Activated gamma-delta T cell (primary cell): ENCODE measurements around the gene MIAT.

Experiments
- DNase-seq: peaks from one replicate; lab custom pipeline; 2025; lab: John Stamatoyannopoulos, UW

The MIAT gene

DNA sequence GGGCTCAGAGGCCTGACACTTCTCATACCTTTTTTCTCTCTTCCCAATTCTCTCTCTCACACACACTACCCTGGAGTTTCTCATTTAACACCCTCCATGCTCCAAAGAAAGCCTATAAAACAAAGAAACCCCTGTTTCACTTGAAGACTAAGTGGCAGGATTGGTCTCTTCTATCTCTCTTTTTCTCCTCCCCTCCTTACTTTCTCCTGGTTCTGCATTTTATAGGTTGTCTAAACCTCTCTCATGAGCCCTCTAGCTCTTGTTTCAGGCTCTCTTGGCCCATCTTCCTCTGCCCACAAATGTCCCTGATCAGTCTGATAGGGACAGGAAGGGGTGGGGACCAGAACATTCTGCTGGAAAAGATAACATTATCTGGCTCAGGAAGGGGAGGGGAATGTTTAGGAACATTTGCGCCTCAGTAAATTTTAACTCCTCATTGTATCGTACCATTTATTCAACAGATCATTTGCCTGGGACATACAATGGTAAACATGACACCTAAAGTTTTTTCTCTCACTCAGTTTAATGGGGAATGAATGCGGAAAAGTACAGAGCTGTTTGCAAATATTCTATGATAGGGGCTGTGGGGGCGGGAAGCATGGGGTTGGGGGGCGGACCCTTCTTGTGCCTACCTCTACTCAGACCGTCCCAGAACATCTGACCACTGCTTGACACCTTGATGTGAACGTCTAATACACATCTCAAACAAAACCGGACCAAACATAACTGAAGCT is 24.8 kb upstream of the MIAT start:
- DNase-seq, result no peak

DNA sequence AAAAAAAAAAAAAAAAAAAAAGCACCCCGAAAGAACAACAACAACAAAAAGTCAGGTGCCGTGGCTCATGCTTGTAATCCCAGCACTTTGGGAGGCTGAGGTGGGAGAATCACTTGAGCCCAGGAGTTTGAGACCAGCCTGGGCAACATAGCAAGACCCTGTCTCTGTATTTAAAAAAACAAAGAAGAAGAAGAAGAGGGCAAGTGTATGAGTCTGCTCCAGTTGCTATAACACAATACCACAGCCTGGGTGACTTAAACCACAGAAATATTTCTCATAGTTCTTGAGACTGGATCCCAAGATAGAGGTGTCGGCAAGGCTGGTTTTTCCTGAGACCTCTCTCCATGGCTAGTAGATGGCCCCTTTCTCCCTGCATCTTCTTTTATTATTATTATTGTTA is 23.2 kb upstream of the MIAT start:
- DNase-seq, result no peak

DNA sequence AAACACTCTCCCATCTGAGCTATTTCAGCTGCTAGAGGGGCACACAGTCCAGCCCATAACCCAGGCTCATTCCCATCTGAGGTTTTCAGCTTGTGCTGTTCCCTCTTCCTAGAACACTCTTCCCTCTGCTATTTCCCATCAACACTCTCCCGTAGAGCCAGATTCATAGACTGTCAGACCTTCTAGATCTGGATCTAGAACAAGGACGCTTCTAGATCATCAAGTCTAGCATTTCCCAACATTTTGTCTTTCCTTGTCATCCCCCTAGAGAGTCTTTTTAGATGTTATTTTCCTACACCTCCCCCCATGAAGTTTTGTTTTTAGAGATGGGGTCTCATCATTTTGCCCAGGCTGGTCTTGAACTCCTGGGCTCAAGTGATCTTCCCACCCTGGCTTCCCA is 22.3 kb upstream of the MIAT start:
- DNase-seq, result no peak

DNA sequence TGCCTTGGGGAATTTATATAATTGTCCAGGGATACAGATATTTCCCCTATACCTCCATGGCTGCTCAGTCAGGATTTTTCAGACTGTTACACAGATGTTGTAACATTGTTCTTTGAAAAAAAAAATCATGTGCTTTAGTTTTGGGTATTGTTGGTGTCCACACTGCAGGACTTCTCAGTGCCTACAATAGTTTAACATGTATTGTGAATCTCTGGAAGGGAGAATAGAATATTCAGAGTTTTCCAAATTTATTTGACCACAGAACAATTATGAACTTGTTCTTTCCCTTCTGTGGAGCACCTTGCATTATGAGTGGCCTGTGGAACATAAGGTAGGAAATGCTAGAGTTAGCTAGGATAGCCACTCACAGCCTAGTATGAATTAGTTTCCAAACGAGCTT is 21.1 kb upstream of the MIAT start:
- no peak for DNase-seq

DNA sequence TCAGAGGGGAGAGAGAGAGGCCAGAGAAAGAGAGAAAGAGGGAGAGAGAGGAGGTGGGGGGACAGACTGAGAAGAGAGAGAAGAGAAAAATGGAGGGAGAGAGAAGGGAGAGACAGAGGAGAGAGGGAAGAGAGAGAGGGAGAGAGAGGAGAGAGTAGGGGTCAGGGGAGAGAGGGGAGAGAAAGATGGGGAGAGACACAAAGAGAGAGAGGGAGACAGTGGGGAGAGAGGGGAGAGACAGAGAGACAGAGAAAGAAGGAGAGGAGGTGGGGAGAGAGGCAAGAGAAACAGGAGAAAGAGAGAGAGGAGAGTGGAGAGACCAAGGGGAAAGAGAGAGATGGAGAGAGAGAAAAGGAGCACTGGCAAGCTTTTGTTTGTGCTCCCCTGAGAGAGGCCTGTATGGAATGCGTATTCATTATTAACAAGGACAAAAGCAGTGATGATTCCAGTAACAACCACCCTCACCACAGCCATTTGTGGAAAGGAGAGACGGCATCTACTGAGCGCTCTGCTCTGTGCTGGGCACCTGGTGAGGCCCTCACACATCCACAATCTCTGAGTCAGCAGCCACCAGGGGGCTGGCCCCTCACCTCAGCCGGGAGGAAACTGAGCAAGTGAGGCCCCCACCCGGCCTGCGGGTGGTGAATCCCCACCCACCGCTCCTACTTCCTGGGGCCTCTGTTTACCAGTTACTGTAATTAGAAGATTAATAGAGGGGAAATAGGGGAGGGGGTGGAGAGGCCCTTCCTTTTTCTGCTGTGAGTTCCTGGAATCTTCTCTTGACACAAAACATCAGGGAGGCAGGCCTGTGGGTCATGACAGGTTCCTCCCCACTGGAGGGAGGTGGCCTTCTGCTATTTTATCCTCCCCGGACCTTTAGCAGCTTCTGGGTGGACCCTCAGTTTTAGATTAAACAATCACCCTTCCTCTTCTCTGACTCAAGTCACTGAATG is 14.6 kb upstream of the MIAT start:
- peak; percentile 53 for DNase-seq

DNA sequence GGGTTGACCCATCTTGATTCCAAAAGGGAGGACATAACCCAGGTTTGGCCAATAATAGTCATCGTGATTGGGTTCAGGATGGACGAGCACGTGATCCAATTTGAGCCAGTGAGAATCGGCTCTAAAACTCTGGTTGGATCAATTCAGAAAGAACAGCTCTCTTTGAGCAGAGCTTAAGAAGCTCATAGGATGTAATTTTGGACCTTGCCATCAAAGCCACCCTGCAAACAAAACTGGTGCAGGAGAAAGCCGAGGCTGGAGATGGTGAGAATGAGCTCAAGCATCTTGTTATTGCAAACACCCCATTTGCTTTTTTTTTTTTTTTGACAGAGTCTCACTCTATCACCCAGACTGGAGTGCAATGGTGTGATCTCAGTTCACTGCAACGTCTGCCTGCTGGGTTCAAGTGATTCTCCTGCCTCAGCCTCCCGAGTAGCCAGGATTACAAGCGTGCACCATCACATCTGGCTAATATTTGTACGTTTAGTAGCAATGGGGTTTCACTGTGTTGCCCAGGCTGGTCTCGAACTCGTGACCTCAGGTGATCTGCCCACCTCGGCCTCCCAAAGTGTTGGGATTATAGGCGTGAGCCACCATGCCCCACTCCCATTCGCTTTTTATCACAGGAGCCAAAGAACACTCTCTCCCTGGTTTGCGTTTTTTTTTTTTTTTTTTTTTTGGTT is 13.8 kb upstream of the MIAT start:
- no peak for DNase-seq

DNA sequence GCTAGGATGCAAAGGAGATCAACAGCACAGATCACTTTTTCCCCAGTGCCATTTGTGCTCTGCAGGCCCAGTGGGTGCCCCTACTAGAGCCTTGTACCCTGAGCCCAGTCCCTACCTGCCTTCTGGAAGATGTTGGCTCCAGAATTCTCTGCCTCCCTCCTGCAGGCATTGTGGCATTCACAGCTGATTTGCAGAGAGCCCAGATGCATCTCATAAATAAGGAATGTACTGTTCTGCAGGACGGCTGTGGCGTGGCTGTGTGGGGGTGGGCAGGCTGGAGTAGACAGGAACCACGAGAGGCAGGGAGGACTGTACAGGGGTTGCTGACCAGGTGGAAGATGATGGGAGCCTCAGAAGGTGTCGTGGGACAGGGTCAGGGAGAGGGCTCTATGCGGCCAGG is 11.2 kb upstream of the MIAT start:
- no peak for DNase-seq

DNA sequence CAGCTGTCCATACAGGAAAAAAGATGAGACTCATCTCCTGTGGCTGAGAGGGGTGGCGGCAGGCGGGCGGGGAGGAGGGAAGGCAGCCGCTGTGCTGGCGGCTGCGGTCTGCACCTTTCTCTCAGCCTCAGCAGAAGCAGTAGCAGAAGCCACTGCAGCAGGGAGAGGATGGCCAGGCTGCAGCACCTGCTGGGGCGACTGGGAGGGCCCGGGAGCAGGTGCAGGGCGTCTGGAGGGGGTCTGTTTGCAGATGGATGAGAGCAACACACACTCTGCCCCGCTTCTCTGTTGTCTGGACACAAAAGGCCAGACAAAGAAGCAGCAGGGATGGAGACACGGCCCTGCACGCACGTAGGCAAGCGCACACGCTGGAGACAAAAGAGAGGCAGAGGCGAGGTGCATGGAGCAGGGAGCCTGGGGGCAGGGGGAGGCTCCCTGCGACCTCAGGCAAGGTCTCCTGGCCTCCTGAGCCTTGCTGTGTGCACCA is 9.3 kb upstream of the MIAT start:
- peak; percentile 31 for DNase-seq

DNA sequence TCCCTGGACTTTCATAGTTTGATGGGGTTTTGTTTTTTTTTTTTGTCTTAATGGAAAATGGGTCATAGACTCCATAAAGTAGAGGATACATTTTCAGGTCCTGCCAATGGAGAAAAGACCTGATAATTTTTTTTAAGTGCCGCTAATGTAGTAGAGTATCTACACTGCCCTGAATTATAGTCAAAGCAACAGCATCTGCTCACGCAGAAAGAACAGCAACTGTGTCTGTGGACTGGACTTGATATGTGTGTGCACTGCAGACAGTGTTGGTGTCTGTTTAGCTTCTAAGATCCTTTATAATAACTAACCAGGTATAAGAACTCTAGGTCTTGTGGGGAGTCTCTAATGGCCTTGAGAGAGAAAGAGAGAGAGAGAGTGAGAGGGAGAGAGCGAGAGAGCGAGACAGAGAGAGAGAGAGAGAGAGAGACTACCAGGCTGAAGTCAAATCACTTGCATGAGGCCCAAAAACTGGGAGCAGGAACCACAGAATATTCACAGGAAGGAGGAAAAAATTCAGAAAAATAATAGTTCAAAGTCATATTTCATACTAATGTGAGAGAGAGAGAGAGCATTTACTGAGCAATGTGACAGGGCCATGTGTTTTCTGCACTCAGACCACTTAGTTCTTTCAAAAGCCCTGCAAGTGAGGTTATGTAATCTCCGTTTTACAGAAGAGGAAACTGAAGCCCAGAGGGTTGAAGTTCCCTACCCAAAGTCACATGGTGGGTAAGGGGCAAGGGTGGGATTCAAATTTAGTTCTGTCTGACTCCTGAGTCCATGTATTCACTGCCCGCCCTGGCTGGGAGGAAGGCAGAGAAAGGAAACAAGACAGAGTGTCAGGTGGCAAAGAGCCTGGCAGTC is 8.6 kb upstream of the MIAT start:
- no peak for DNase-seq

DNA sequence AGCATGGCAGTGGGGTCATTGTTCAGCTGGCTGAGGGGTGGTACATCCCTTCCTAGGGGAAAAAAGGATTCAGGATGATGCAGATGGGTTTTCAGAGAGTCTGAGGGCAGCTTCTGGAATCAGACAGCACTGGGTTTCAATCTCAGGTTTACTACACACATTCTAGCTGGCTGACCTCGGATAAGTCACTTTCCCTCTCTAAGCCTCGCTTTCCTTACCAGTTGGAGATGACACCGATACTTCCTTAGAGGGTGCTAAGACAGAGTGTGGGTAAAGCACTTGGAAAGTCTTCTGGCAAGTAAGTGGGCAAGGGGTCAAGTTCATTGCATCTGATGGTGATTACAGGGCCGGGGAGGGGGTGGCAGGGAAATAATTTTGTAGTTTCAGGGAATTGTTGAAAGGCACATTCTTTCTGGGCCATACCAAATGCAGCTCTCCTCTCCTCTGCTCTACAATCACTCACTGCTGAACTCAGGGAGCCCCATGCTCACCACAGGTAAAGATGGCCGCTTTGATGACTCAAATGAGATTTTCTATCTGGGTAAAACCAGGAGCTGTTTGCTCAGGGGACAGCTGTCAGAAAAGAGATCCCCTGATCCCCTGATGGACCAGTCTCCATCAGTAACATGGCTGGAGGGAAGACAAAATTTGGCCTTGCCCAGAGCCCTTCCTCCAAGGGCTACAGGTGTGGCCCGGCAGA is 6.5 kb upstream of the MIAT start:
- no peak for DNase-seq

DNA sequence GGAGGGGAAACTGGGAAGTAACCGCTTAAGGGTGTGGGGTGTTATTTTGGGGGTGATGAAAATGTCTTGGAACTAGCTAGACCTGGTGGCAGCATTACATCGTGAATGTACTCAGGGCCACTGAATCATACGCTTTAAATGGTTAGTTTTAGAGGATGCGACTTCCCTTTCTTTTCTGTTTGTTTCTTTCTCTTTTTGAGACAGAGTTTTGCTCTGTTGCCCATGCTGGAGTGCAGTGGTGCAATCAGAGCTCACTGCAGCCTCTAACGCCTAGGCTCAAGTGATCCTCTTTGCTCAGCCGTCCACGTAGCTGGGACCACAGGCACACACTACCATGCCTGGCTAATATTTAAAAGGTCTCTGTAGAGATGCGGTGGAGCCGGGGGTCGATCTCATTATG is 5.6 kb upstream of the MIAT start:
- no peak for DNase-seq

DNA sequence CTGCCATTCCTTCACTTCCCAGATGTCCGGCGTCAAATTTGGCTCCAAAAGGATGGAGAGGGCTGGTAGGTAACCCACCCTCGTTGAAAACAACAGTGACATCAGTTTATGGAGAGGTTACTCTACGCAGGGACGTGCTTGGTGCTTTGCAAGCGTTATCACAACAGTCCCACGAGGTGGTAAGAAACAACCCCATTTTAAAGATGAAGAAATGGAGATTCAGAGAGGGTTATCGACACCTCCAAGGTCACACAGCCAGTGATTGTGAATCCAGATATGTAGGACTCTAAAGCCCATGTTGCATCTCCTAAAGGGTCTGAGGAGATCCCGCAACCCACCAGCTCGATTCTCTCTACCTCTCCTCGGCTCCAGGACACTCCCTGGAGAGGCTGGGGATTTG is 773 bp downstream of the MIAT start:
- no peak for DNase-seq

DNA sequence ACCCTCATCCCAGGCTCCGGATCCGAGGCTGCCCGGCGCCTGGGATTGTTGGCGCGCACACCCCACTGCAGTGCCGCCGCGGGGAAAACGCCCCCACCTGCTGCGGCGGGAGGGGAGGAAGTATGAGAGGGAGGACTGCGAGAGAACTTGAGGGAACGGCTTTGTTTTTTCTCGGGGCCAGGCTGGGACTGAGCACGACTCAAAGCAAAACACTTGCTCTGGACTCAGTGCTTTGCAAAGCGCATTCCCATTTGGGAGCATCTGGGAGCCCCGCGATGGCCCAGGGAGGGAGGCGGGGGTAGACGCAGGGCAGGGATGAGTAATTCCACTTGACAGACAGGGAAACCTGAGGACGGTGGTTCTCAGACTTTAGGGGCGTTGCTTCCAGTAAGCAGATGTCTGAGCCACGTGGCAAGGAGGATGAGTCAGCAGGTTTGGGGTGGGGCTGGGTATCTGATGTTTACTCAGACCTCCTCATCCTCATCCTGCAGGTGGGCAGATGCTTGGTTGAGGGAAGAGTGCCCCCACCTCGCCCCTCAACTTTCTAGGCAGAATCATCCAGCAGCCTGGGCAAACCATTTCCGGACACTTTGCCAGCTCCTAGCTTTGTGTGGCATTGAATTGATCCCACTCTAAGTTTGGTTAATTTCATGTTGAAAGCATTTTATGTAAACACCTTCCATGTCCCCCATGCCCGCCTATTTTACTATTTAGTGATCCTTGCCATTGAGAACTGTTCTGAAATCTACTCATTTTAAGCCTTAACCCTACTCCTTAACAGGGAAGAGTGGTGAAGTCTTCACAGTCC is 1.5 kb downstream of the MIAT start:
- DNase-seq, result peak; percentile 13

DNA sequence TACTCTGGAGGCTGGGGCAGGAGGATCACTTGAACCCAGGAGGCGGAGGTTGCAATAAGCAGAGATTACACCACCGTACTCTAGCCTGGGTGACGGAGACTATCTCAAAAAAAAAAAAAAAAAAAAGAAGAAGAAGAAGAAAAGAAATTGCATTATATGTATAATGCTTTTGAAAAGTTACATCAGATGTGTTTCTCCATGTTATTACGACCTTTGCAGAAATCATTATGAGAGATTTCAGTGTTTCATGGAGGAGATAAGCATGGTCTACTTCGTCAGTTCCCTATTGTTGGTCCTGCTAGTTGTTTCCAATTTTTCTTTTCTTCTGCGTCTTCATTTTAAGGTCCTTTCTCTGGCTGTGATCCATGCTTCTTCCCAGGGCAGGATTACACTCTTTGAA is 3.0 kb downstream of the MIAT start:
- no peak for DNase-seq

DNA sequence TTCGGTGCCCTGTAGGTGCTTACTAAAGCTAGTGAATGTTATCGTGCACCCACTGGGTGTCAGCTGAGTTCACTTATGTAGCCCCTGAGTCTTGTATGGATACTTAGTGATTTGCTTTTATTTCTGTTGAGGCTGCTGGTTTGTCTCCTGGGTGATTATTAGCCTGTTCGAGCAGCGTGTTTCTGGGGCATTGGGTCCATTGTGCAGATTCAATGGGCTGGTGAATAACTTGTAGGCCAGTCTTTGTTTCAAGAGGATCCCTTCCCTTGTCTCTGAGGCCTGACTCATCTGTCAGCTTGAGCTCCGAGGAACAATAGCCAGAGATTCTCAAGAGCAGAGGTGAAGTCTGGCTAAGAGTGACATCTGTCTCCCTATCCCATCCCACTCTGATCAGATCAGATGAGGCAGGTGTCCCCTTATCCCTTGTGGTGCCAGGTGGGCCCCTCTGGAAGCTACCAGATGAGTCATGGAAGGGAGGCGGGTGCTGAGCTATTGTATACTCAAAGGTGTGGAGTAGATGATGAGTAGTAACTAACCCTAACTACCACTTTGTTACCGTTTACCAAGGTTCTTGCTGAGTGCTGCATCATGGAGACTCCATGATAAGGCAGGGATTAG is 3.7 kb downstream of the MIAT start:
- no peak for DNase-seq

DNA sequence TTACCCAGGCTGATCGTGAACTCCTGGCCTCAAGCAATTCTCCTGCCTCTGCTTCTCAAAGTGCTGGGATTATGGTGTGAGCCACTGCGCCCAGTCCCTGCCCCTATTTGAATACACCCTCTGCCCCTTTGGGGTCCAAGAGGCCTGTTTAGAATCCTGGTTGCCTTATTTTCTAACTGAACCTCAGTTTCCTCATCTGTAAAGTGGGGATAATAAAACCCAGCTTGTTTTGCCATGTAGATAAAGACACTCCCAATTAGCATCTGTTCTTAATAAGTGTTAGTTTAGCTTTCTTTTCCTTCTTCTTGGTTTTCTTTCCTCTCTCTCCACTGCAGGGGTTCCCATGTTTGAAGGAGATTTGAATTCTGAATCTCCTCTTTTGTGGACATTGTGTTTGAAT is 4.8 kb downstream of the MIAT start:
- no peak for DNase-seq

DNA sequence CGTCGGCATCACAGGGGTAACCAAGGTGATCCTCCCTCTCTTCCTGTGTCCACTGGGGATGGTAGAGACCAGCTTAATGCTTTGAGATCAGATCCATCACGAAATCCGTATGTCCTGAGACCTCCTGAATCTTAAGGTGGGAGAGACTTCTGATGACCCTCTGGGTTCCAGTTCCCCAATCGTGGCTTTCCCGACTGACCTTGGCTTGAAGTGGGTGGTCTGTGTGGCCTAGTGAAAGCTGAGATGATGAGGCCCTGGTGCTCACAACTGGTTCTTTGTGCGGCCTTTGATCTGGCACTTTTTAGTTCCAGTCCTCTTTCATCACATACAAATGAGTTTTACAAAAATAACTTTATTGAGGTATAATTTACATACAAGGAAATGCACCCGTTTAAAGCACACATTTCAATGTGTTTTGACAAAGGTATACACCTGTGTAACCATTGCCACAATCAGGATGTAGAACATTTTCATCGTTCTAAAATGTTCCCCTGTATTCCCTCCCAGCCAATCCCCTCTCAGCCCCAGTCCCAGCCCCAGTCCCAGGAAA is 6.1 kb downstream of the MIAT start:
- no peak for DNase-seq

DNA sequence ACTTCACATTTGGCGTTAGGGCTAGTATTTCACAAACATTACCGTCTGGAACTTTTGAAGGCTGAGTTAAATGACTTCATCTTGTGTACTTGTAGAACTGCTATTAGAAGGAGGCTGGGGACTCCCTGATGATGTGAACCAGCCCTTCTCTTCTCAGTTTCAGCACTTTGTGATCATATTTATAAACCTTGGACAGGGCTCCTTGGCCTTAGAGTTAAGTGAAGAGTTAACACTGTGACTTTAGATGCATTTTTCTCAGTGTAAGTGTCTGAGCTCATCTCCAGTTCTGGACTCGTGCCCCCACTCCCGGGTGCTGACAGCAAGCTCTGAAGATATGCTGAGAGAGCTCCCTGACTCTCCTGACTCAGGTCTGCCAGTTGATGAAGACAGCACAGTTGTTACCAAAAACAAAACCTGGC is 8.4 kb downstream of the MIAT start:
- no peak for DNase-seq

DNA sequence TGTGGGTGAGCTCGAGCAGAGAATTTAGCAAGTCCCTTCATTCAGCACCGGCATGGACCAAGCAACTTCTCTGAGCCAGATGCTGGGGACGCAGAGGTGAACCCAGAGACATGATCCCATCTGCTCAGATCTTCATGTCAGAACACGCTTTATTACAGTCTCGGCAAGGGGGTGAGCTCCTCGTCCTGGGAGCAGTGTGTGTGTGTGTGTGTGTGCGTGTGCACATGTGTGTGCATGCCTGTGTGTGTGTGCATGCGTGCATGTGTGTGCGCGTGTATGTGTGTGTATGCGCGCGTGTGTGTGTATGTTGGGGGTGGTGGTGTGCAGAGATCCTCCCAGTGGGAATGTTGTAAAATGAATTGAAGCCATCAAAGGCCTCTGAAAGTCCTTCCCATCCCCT is 9.8 kb downstream of the MIAT start:
- no peak for DNase-seq
